Mucosa of descending colon (tissue), 3 donors: ENCODE measurements around the gene FOXD2. TPM values are rescaled to one million over a fixed set of nuclear protein-coding genes. Genes with fewer than 3 reads are reported as not detected.

Experiments used
- ATAC-seq: fragments of 200-7000 bp; cut with Tn5 transposase; one replicate; pipeline ENCODE4 v1.9.1; 2020; ENCODE audit warnings: mild to moderate bottlenecking, moderate library complexity
- DNase-seq, 3 donors: peaks; one replicate each; pipeline ENCODE4 v3.0.0-alpha.2; 2020
- H3K36me3 ChIP-seq: fragments of 200-600 bp; one replicate; pipeline ENCODE4 v1.8.0; 2021; ENCODE audit warnings: low read depth, mild to moderate bottlenecking
- H3K4me1 ChIP-seq: fragments of 200-600 bp; one replicate; pipeline ENCODE4 v1.8.0; 2021; ENCODE audit warnings: low read depth, mild to moderate bottlenecking
- H3K4me3 ChIP-seq: fragments of 200-600 bp; one replicate; pipeline ENCODE4 v1.8.0; 2021; ENCODE audit warnings: mild to moderate bottlenecking
- H3K9me3 ChIP-seq: fragments of 200-600 bp; one replicate; pipeline ENCODE4 v1.8.0; 2021; ENCODE audit warnings: mild to moderate bottlenecking
- CTCF ChIP-seq: fragments of 200-600 bp; IDR thresholded peaks from one replicate; pipeline ENCODE4 v1.8.0; 2022; ENCODE audit warnings: antibody characterized with exemption, mild to moderate bottlenecking
- intact Hi-C, 2 donors: fragments of 100-400 bp; cut with DNase I in 1 of 2; cut with micrococcal nuclease in 1 of 2; formaldehyde crosslinking; loops; one replicate each; pipeline versions ENCODE4 v1.11.0 to v1.11.1; 2022; cut with DNase I, micrococcal nuclease
- total RNA-seq, 3 donors: library from RNA; stranded (reverse); fragmentation: NEBNext Ultra II Directional in 2 of 3; extraction: Animal tissue kit (Norgen Biotek cat#: 25700) in 2 of 3; gene quantifications; one replicate each; pipeline versions ENCODE4 v1.2.1 to v1.2.4, GENCODE V29; 2021 to 2023
- donor health status: DM: no; HTN: no; CAD: no; lungs with moderate emphysema.
- donor health status: DM: no; HTN: no; CAD: no.
- donor health status: DM: no; HTN: yes; CAD: no.

The FOXD2 gene
- total RNA-seq, 3 donors from 2014 or later: 7.7 to 24.8 (median 17.1) TPM

DNA sequence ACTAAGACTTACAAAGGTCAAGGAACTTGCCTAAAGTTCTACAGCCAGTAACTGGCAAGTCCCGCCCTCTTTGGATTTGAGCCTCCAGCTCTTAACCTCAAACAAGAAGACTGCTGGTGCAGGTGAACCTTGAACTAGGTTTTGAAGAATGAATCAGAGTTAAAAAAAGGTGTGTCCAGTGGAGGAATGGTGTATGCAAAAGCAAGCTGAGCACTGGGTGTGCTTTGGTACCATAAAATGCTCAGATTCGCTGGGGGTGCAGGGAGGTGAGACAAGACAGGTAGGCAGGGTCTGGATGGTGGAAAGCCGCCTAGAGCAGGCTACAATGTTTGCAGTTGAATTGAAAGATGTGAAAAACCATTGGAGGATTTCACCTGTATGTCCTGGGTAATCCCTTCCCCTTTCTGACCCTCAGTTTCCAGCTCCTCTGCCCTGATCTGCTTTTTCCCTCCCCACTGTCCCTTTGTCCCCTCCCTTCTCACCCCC lies 39.8 kb downstream of the FOXD2 start:
- ATAC-seq: peak; percentile 91
- intact Hi-C loops: no loop called here
- no peak for TF ChIP-seq CTCF
- H3K4me1 ChIP-seq: peaks cover 17% of the 10 kb centered on the region
- no peaks in the 10 kb centered on the region for H3K9me3 ChIP-seq
- DNase-seq: peak in 2 of 3 donors; percentile 60 to 90
- H3K4me3 ChIP-seq: no peak overlapping the region
- peaks cover 5% of the 10 kb centered on the region for H3K36me3 ChIP-seq

DNA sequence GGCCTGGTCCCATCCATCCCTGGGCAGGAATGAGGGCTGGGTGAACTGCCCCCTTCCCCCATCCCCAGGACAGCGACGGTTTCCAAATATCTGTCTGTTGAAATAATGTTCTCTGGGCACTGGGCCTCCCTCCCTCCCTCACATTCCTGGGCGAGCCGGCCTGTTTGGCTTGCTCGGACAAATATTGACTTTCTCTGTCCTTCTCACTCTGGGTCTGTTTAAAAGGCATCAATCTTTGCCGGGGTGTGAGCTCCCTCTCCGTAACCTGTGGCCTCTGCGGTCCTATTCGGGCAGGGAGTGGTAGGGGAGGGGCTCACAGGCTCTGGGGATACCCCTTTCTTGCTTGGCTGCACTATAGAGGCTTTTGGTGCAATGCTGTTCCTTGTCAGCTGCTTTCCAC lies 40.2 kb downstream of the FOXD2 start:
- peak; percentile 78 to 79 (median 79) for DNase-seq

GRCh38 chr1:47479664-47480063 lies 41.8 kb downstream of the FOXD2 start:
- TF ChIP-seq CTCF: no peak
- peaks cover 5% of the 10 kb centered on the region for H3K36me3 ChIP-seq
- intact Hi-C loops: no loop called here
- H3K4me3 ChIP-seq: no peak overlapping the region
- H3K4me1 ChIP-seq: peaks cover 17% of the 10 kb centered on the region
- ATAC-seq (no peak), DNase-seq (peak in 1 of 3 donors; percentile 40)
- H3K9me3 ChIP-seq: no peaks in the 10 kb centered on the region

More for the DNA sequence above, 40.2 kb downstream of the FOXD2 start:
- no peaks in the 10 kb centered on the region for H3K9me3 ChIP-seq
- intact Hi-C loops: no loop called here
- peaks cover 17% of the 10 kb centered on the region for H3K4me1 ChIP-seq
- H3K4me3 ChIP-seq: no peak overlapping the region
- no peak for TF ChIP-seq CTCF
- peak; percentile 87 for ATAC-seq
- H3K36me3 ChIP-seq: peaks cover 5% of the 10 kb centered on the region

DNA sequence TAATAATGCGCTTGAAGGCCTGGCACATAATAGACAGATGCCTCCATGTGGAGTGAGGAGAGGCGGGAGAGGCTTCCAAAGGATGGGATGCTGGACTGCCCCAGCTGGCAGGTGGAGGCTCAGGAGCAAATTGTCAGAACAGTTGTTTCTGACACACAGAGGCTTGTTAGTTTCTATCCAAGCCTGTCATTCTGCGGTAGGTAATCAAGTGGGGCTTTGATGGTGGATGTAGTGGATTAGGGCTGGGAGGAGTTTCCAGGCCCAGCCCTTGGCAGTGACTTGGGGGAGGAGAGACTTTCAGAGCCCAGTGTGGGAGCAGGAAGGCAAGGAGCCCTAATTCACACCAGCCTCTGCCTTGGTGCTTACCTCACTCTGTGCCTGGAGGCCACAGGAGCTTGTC lies 44.1 kb downstream of the FOXD2 start:
- TF ChIP-seq CTCF: no peak
- Histone ChIP-seq H3K4me1 (peaks cover 17% of the 10 kb centered on the region), H3K9me3 (no peaks in the 10 kb centered on the region), H3K36me3 (peaks cover 5% of the 10 kb centered on the region), H3K4me3 (no peak overlapping the region)
- ATAC-seq (no peak), DNase-seq (peak in 2 of 3 donors; percentile 11 to 28)
- intact Hi-C loops: no loop called here

- no peak for ATAC-seq
- peaks cover 17% of the 10 kb centered on the region for H3K4me1 ChIP-seq
- no peaks in the 10 kb centered on the region for H3K9me3 ChIP-seq
- no peak overlapping the region for H3K4me3 ChIP-seq
- intact Hi-C loops: no loop called here
- H3K36me3 ChIP-seq: no peaks in the 10 kb centered on the region
- no peak for DNase-seq
- TF ChIP-seq CTCF: no peak
Measured at GRCh38 chr1:47482786-47483185, 44.9 kb downstream of the FOXD2 start.

GRCh38 chr1:47483651-47484050 lies 45.8 kb downstream of the FOXD2 start:
- H3K4me3 ChIP-seq: no peak overlapping the region
- intact Hi-C loops: no loop called here
- TF ChIP-seq CTCF: no peak
- no peak for ATAC-seq
- peaks cover 12% of the 10 kb centered on the region for H3K4me1 ChIP-seq
- DNase-seq: no peak
- no peaks in the 10 kb centered on the region for H3K36me3 ChIP-seq
- H3K9me3 ChIP-seq: no peaks in the 10 kb centered on the region
